C4-2B (cell line): ENCODE measurements around the gene SOD2.
"Not testable (repeated sequence)": the region's sequence is repeated elsewhere in the genome, so short reads cannot be mapped to it uniquely, and the experiment has no call there.

Experiments used
- H3K27ac ChIP-seq: fragments of 450-650 bp; 2 replicates; pipeline ENCODE4 v1.5.1; 2017
- CTCF ChIP-seq: fragments of 450-650 bp; conservative IDR thresholded peaks from 2 replicates; pipeline ENCODE4 v1.5.1; 2017; ENCODE audit warnings: mild to moderate bottlenecking
- ZFX ChIP-seq: fragments of 450-650 bp; IDR thresholded peaks from 2 replicates; pipeline ENCODE4 v1.6.1; 2017

The SOD2 gene

GRCh38 chr6:159722655-159723054 is 29.6 kb upstream of the SOD2 start:
- TF ChIP-seq CTCF (no peak), ZFX (no peak)
- H3K27ac ChIP-seq: no peak overlapping the region

DNA sequence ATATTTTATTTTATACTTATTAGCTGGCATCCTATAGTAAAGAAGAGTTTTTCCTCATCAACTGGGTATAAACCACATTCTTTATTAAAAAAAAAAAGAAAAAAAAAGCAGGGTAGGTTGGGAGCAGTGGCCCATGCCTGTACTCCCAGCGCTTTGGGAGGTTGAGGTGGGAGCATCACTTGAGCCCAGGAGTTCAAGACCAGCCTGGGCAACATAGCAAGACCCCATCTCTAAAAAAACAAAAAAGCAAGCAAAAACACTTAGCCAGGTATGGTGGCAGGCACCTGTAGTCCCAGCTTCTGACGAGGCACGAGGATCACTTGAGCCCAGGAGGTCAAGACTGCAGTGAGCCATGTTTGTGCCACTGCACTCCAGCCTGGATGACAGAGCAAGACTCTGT is 28.9 kb upstream of the SOD2 start:
- not testable (repeated sequence) for H3K27ac ChIP-seq

GRCh38 chr6:159720708-159721107 is 27.7 kb upstream of the SOD2 start:
- no peak overlapping the region for H3K27ac ChIP-seq
- TF ChIP-seq ZFX: no peak
- TF ChIP-seq CTCF: peak; percentile 67

- no peak for TF ChIP-seq ZFX
- TF ChIP-seq CTCF: no peak
- H3K27ac ChIP-seq: no peak overlapping the region
Observed at GRCh38 chr6:159719287-159719686, 26.2 kb upstream of the SOD2 start.

- TF ChIP-seq ZFX (no peak), CTCF (no peak)
- H3K27ac ChIP-seq: no peak overlapping the region
Observed at GRCh38 chr6:159718634-159719033, 25.6 kb upstream of the SOD2 start.

DNA sequence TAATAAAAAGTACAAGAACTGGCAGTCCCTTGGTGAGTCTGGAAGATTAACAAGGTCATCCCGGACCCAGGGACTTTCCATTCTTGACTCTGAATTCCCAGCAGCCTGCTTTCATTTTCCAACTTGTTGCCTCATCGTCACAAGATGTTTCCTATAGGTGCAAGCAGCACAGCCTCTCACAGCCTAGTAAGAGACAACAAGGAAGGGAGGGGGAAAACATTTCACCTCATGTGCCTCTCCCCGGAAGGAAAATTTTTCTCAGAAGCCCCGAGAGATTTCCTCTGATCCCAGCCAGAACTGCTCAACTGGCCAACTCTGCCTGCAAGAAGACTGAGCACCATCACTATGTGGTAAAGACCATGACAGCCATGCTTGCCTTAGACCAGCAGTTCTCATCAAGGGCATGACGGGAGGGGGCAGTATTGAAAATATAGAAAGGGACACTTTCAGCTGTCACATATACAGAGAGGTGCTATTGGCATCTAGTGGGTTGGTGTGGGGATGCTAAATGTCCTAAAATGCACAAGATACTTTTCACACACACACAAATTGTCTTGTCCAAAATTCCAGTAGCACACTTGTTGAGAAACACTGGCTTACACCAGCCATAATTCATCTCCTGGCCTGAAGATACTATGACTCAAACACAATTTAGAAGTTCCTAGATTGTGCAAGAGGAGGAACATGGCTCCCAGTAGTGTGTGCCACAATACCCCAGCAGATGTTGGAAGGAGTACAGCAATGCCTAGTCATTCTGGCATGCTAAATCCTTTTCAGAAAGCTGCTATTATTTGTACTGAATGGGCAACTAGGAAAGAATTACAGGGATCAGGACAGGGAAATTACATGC is 23.4 kb upstream of the SOD2 start:
- TF ChIP-seq CTCF (no peak), ZFX (no peak)
- peak overlapping the region; percentile 38; the same call in 1 of the 2 replicates for H3K27ac ChIP-seq

DNA sequence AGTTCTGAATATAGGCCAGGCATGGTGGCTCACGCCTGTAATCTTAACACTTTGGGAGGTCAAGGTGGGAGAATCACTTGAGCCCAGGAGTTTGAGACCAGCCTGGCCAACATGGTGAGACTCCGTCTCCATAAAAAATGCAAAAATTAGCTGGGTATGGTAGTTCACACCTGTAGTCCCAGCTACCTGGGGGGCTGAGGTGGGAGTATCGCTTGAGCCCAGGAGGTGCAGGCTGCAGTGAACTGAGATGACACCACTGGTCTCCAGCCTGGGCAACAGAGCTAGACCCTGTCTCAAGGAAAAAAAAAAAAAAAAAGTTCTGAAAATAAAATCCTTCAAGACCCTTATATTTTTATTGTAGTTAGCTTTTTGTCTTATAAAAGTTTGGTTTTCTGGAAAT is 22.6 kb upstream of the SOD2 start:
- TF ChIP-seq ZFX: no peak
- TF ChIP-seq CTCF: no peak
- no peak overlapping the region for H3K27ac ChIP-seq

GRCh38 chr6:159715166-159715565 is 22.1 kb upstream of the SOD2 start:
- H3K27ac ChIP-seq: no peak overlapping the region
- no peak for TF ChIP-seq CTCF
- no peak for TF ChIP-seq ZFX
